Prostate gland (tissue), 2 donors: Measurements from ENCODE around the gene PP2D1.

ENCODE experiments used
- CTCF ChIP-seq, 4 experiments: fragments of 200-600 bp in 2 of 4; fragments of 450-650 bp in 2 of 4; sonication (generic) in 2 of 4; IDR thresholded peaks; 1 replicate in 3 of 4; 2 replicates in 1 of 4; pipeline ENCODE4 v1.5.1; 2016 to 2019; ENCODE audit warnings: antibody characterized with exemption in 4 of 4, mild to moderate bottlenecking in 2 of 4, moderate library complexity in 2 of 4
- POLR2A ChIP-seq: fragments of 450-650 bp; IDR thresholded peaks from one replicate; pipeline ENCODE4 v1.6.1; 2016; ENCODE audit warnings: antibody characterized with exemption, mild to moderate bottlenecking
- POLR2AphosphoS5 ChIP-seq: sonication (generic); formaldehyde crosslinking; IDR thresholded peaks from one replicate; pipeline ENCODE4 v1.6.1; 2017; ENCODE audit warnings: antibody characterized with exemption

- no peak for TF ChIP-seq CTCF (IDR thresholded peaks at IDR 0.05)
- TF ChIP-seq POLR2A: no peak
- TF ChIP-seq POLR2AphosphoS5: no peak
These were observed 61.7 kb downstream of the PP2D1 start for GRCh38 chr3:19950316-19950715.
